Naive thymus-derived CD8-positive, alpha-beta T cell (primary cell): ENCODE data around the gene LMX1A. TPM values are rescaled to one million over a fixed set of nuclear protein-coding genes. Genes with fewer than 3 reads are reported as not detected.

Experiments used
- ATAC-seq, 2 donors: fragments of 150-1000 bp; cut with Tn5 transposase in 1 of 2; sonication (Bioruptor Pico), chemical (Tn5 transposase) in 1 of 2; 1 replicate in 1 of 2; 2 replicates in 1 of 2; pipeline ENCODE4 v1.10.0; 2021; ENCODE audit warnings: mild to moderate bottlenecking in 2 of 2, moderate library complexity in 2 of 2
- POLR2A ChIA-PET: fragments of 350-600 bp; sonication (Branson Sonifier 250); formaldehyde crosslinking; loops from one replicate; lab custom pipeline; 2021; ENCODE audit warnings: antibody characterized with exemption; lab: Charles Lee
- DNase-seq, 10 donors: peaks; one replicate each; pipeline versions ENCODE4 v3.0.0 to v3.0.0-alpha.2; 2020 to 2022
- H3K27ac Mint-ChIP-seq, 10 donors: one replicate each; pipeline ENCODE4 v1.8.0; 2020 to 2022; ENCODE audit warnings: mild to moderate bottlenecking in 10 of 10, mixed read lengths in 10 of 10, moderate library complexity in 4 of 10, inconsistent platforms in 1 of 10
- H3K27me3 Mint-ChIP-seq, 5 donors: one replicate each; pipeline ENCODE4 v1.8.0; 2021 to 2022; ENCODE audit warnings: mixed read lengths in 5 of 5
- H3K36me3 Mint-ChIP-seq, 3 donors: one replicate each; pipeline ENCODE4 v1.8.0; 2020 to 2022; ENCODE audit warnings: mixed read lengths in 3 of 3, mild to moderate bottlenecking in 2 of 3, inconsistent platforms in 1 of 3
- H3K4me1 Mint-ChIP-seq, 4 donors: one replicate each; pipeline ENCODE4 v1.8.0; 2021 to 2022; ENCODE audit warnings: mixed read lengths in 4 of 4
- H3K4me3 Mint-ChIP-seq, 10 donors: one replicate each; pipeline ENCODE4 v1.8.0; 2020 to 2022; ENCODE audit warnings: mild to moderate bottlenecking in 10 of 10, mixed read lengths in 10 of 10, moderate library complexity in 6 of 10, inconsistent platforms in 1 of 10
- H3K9me3 Mint-ChIP-seq, 9 donors: one replicate each; pipeline ENCODE4 v1.8.0; 2020 to 2022; ENCODE audit warnings: mixed read lengths in 9 of 9, mild to moderate bottlenecking in 3 of 9, inconsistent platforms in 1 of 9, moderate library complexity in 1 of 9
- polyA plus RNA-seq, 3 donors: library from polyadenylated mRNA; unstranded; fragments of 300-500 nt; fragmentation: Illumina TruSeq; gene quantifications; one replicate each; pipeline ENCODE4 v1.2.3, GENCODE V29; 2021
- total RNA-seq, 8 experiments: library from RNA in 2 of 8; stranded (reverse) in 2 of 8; gene quantifications; one replicate each; pipeline ENCODE4 v1.2.3 and lab custom pipeline; 2021 to 2026

Gene LMX1A
- total and polyA plus RNA-seq, 5 experiments from 2014 or later = not detected

- no peak for ATAC-seq
- peaks cover 28 to 56% (median 50%) of the 10 kb centered on the region in 5 donors for H3K27me3 Mint-ChIP-seq
Observed at GRCh38 chr1:165383067-165383466, 26.6 kb upstream of the LMX1A start.

GRCh38 chr1:165381745-165382505, 25.4 kb upstream of the LMX1A start:
- ATAC-seq = no peak

More at GRCh38 chr1:165383067-165383466, 26.6 kb upstream of the LMX1A start:
- no peak overlapping the region for H3K27ac Mint-ChIP-seq
- H3K4me1 Mint-ChIP-seq = no peaks in the 10 kb centered on the region
- no peak for DNase-seq
- H3K4me3 Mint-ChIP-seq = no peak overlapping the region
- no peaks in the 10 kb centered on the region for H3K9me3 Mint-ChIP-seq
- H3K36me3 Mint-ChIP-seq = no peaks in the 10 kb centered on the region
- POLR2A ChIA-PET = no interaction called here

GRCh38 chr1:165376811-165377311, 20.3 kb upstream of the LMX1A start:
- no peaks in the 10 kb centered on the region for H3K36me3 Mint-ChIP-seq
- DNase-seq = no peak
- peak overlapping the region in 1 of 10 donors; percentile 71 for H3K27ac Mint-ChIP-seq
- POLR2A ChIA-PET = interaction anchor here (0.6 to 1.0 kb wide), 3 partner anchors 12 to 219 kb away, joined by 3 to 8 read pairs (median 3); no protein-coding TSS in a partner anchor
- peaks cover 0 to 3% (median 0%) of the 10 kb centered on the region in 9 donors for H3K9me3 Mint-ChIP-seq
- H3K4me1 Mint-ChIP-seq = peaks cover 10 to 23% (median 17%) of the 10 kb centered on the region in 4 donors
- peak in 1 of 2 donors; percentile 15 for ATAC-seq
- peak overlapping the region; percentile 65 to 84 (median 79) for H3K4me3 Mint-ChIP-seq
- peaks cover 32 to 66% (median 47%) of the 10 kb centered on the region in 5 donors for H3K27me3 Mint-ChIP-seq

More at GRCh38 chr1:165381745-165382505, 25.4 kb upstream of the LMX1A start:
- POLR2A ChIA-PET = no interaction called here
- Mint-ChIP-seq H3K9me3 (peaks cover 0 to 2% (median 0%) of the 10 kb centered on the region in 9 donors), H3K4me1 (peaks cover 1 to 5% (median 3%) of the 10 kb centered on the region in 4 donors), H3K27ac (no peak overlapping the region), H3K27me3 (peaks cover 25 to 53% (median 41%) of the 10 kb centered on the region in 5 donors), H3K4me3 (no peak overlapping the region), H3K36me3 (no peaks in the 10 kb centered on the region)
- no peak for DNase-seq

DNA sequence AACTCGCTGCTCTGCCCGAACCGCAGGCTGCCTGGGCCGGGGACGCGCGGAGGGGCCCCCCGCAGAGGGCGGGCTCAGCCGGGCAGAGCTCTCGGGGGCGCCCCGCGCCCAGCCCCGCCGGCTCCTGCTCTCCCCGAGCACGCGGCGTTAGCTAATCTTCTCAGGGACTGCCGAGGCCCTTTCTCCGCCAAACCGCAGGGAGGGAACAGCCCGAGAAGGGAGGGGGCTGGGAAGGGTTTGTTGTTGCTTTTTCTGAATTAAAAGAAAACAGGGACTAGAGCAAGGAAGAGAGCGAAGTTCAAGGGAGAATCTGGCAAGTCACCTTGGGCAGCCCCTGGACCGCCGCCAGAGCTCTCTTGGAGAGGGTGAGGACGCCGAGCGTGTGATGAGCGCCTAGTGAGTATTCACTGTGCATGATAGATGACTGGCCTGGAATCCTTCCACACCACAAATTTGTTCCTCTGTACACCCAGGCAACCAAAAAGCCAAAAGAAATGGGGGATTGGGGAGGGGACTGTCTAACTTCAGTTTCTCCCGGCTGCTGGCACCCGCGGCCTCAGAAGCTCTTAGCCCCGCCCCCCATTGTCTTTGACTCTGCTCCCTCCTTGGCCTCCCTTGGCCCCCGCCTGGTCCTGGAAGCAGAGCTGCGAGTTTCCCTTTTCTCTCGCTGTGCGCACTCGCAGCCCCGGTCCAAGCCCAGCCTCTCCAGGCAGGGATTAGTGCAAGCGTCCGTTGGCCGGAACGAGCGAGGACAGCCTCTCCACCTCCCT, 19.7 kb upstream of the LMX1A start:
- Mint-ChIP-seq H3K36me3 (no peaks in the 10 kb centered on the region), H3K27ac (no peak overlapping the region), H3K4me3 (peak overlapping the region; percentile 65 to 84 (median 79)), H3K4me1 (peaks cover 10 to 25% (median 17%) of the 10 kb centered on the region in 4 donors), H3K27me3 (peaks cover 35 to 69% (median 54%) of the 10 kb centered on the region in 5 donors), H3K9me3 (peaks cover 0 to 3% (median 0%) of the 10 kb centered on the region in 9 donors)
- POLR2A ChIA-PET = interaction anchor here (0.9 to 1.0 kb wide), 2 partner anchors 13 to 16 kb away, joined by 3 read pairs; no protein-coding TSS in a partner anchor
- DNase-seq = peak in 7 of 10 donors; percentile 11 to 27 (median 17)
- ATAC-seq = peak; percentile 82 to 83

- Mint-ChIP-seq H3K4me1 (peaks cover 12 to 25% (median 17%) of the 10 kb centered on the region in 4 donors), H3K36me3 (no peaks in the 10 kb centered on the region), H3K27ac (no peak overlapping the region), H3K9me3 (peaks cover 0 to 3% (median 0%) of the 10 kb centered on the region in 9 donors), H3K4me3 (peak overlapping the region in 9 of 10 donors; percentile 17 to 80 (median 50)), H3K27me3 (peaks cover 39 to 71% (median 60%) of the 10 kb centered on the region in 5 donors)
- no peak for ATAC-seq
- POLR2A ChIA-PET = no interaction called here
- no peak for DNase-seq
Observed at GRCh38 chr1:165375623-165376022, 19.1 kb upstream of the LMX1A start.

GRCh38 chr1:165371588-165372225, 15.2 kb upstream of the LMX1A start:
- Mint-ChIP-seq H3K4me3 (no peak overlapping the region), H3K27ac (no peak overlapping the region), H3K9me3 (peaks cover 0 to 3% (median 0%) of the 10 kb centered on the region in 9 donors), H3K36me3 (no peaks in the 10 kb centered on the region), H3K4me1 (peaks cover 10 to 18% (median 15%) of the 10 kb centered on the region in 4 donors), H3K27me3 (peaks cover 50 to 84% (median 82%) of the 10 kb centered on the region in 5 donors)
- POLR2A ChIA-PET = no interaction called here
- DNase-seq = no peak
- ATAC-seq = no peak

DNA sequence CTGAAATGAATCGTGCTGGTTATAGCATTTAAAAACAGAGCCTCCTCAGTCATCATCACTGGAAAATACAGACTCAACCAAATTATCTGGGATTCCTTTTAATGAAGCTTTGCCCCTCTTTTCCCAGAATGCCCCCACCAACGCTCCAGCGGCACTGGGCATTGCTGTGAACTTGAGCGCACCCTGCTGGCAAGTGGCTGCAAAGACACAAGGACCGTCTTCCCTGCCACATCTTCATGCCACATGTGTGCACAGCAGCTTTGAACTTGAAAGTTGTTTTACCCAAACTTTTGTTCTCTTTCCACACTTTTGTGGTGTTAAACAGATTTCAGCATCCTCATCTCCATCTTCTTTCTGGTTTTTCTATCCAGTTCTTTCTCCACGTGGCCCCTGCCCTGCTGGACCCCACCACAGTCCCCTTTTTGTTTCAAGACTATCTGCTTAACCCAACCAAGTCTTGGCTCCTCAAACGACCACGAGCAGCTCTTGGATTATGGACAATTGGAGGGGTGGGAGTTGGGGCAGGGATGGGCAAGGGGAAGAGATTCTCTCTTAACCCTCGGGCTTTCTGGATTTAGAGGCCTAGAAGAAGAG, 12.8 kb upstream of the LMX1A start:
- H3K4me3 Mint-ChIP-seq = no peak overlapping the region
- H3K9me3 Mint-ChIP-seq = no peaks in the 10 kb centered on the region
- DNase-seq = peak in 9 of 10 donors; percentile 8 to 48 (median 39)
- H3K4me1 Mint-ChIP-seq = peaks cover 2 to 7% (median 5%) of the 10 kb centered on the region in 4 donors
- POLR2A ChIA-PET = no interaction called here
- H3K27ac Mint-ChIP-seq = no peak overlapping the region
- H3K36me3 Mint-ChIP-seq = no peaks in the 10 kb centered on the region
- no peak for ATAC-seq
- peaks cover 45 to 81% (median 76%) of the 10 kb centered on the region in 5 donors for H3K27me3 Mint-ChIP-seq

DNA sequence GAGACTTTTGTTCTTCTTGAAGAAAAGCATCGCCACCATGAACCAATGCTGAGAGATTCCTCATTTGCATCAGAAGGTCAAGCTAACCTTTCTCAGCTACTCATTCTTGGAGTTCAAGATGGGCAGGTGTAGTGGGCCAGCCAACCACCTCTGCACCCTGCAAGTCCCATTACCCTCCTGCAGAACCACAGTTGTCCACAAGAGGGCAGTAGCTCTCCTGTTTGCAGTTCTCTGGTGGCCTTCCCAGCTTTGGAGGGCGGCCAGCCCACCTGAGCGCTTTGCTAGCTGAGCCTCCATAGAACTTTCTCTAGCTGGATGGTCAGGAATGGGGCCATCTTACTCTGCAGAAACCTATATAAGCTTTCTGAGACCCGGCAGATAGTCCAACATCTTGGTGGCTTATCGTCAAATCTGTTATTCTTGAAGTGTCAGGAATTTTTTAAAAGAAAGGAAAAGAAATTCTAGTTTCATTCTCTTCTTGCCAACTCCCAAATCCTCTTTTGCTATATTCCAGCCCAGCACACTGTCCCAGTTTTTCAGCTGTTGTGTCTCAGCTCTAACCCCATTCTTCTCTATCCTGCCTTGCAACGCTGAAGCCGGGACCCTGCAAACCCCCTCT, 11.0 kb upstream of the LMX1A start:
- peak overlapping the region in 1 of 10 donors; percentile 11 for H3K4me3 Mint-ChIP-seq
- no peaks in the 10 kb centered on the region for H3K9me3 Mint-ChIP-seq
- DNase-seq = peak; percentile 47 to 84 (median 71)
- peaks cover 2 to 7% (median 5%) of the 10 kb centered on the region in 4 donors for H3K4me1 Mint-ChIP-seq
- H3K27ac Mint-ChIP-seq = peak overlapping the region in 1 of 10 donors; percentile 10
- no peaks in the 10 kb centered on the region for H3K36me3 Mint-ChIP-seq
- POLR2A ChIA-PET = no interaction called here
- peak; percentile 71 to 80 for ATAC-seq
- H3K27me3 Mint-ChIP-seq = peaks cover 38 to 77% (median 69%) of the 10 kb centered on the region in 5 donors

DNA sequence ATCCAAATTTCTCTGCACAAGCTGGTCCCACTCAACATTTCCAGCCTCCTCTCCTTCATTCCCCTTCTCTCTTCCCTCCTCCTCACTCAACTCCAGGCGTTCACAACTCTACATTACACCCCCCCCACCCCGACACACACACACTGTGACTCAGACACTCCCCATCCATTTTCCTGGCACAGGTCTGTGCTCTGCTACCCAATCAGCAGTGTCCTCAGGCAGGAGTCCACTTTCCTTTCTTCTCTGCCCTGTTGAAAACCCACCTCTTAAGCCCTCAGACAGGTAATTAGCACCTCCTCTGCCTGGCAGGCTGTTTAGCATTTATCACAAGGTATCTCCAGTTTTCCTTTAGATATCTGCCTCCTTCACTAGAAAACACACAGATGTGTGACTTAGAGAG, 8.8 kb upstream of the LMX1A start:
- peaks cover 0 to 6% (median 2%) of the 10 kb centered on the region in 4 donors for H3K4me1 Mint-ChIP-seq
- no peaks in the 10 kb centered on the region for H3K9me3 Mint-ChIP-seq
- H3K36me3 Mint-ChIP-seq = no peaks in the 10 kb centered on the region
- H3K27me3 Mint-ChIP-seq = peaks cover 34 to 74% (median 62%) of the 10 kb centered on the region in 5 donors
- no peak overlapping the region for H3K4me3 Mint-ChIP-seq
- ATAC-seq (no peak), DNase-seq (no peak)
- POLR2A ChIA-PET = interaction anchor here (0.6 kb wide), 1 partner anchor 84 kb away, joined by 3 read pairs; no protein-coding TSS in a partner anchor
- no peak overlapping the region for H3K27ac Mint-ChIP-seq

GRCh38 chr1:165364568-165365133, 8.1 kb upstream of the LMX1A start:
- Mint-ChIP-seq H3K9me3 (no peaks in the 10 kb centered on the region), H3K27me3 (peaks cover 36 to 74% (median 63%) of the 10 kb centered on the region in 5 donors), H3K36me3 (no peaks in the 10 kb centered on the region), H3K4me3 (no peak overlapping the region), H3K4me1 (peaks cover 0 to 6% (median 2%) of the 10 kb centered on the region in 4 donors), H3K27ac (no peak overlapping the region)
- DNase-seq = no peak
- ATAC-seq = no peak
- POLR2A ChIA-PET = interaction anchor here (0.6 kb wide), 1 partner anchor 85 kb away, joined by 3 read pairs; no protein-coding TSS in a partner anchor

DNA sequence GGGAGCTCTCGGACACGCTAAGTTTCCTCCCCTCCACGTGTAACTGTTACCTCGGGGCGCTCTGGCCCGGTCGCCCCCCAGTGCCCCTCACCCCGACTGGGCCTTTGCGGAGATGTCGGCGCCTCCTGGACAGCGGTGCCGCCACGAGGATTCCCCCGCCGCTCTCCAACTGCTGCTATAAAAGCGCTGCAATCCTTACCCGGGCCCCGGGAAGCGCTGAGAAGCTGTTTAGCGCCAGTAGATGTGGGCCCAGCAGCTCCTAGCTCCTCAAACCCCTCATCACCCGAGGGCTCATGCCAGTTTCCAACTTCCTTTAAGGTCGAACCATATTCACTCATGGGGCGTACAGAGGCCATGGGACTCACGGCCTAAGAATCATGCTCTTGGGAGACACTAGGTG, 361 bp upstream of the LMX1A start:
- DNase-seq = no peak
- H3K4me1 Mint-ChIP-seq = peaks cover 2 to 22% (median 12%) of the 10 kb centered on the region in 4 donors
- H3K36me3 Mint-ChIP-seq = no peaks in the 10 kb centered on the region
- H3K27ac Mint-ChIP-seq = no peak overlapping the region
- ATAC-seq = no peak
- POLR2A ChIA-PET = no interaction called here
- H3K9me3 Mint-ChIP-seq = no peaks in the 10 kb centered on the region
- H3K4me3 Mint-ChIP-seq = peak overlapping the region in 1 of 10 donors; percentile 21
- peaks cover 39 to 91% (median 64%) of the 10 kb centered on the region in 5 donors for H3K27me3 Mint-ChIP-seq
